Dedifferentiated amniotic fluid mesenchymal stem cell (primary cell): ENCODE results near the gene EFCAB6.

ENCODE experiments used
- DNase-seq: peaks from one replicate; pipeline ENCODE4 v3.0.0-alpha.2; 2016; ENCODE audit errors: extremely low spot score

EFCAB6 gene

GRCh38 chr22:43745783-43746356, 66.2 kb downstream of the EFCAB6 start:
- DNase-seq: no peak

GRCh38 chr22:43745411-43745770, 66.7 kb downstream of the EFCAB6 start:
- DNase-seq: no peak

GRCh38 chr22:43744700-43745410, 67.2 kb downstream of the EFCAB6 start:
- DNase-seq: no peak

- no peak for DNase-seq
These were observed 68.0 kb downstream of the EFCAB6 start for GRCh38 chr22:43743929-43744643.

GRCh38 chr22:43743131-43743530, 69.0 kb downstream of the EFCAB6 start:
- DNase-seq: no peak

GRCh38 chr22:43742154-43742950, 69.8 kb downstream of the EFCAB6 start:
- no peak for DNase-seq

GRCh38 chr22:43740587-43741270, 71.4 kb downstream of the EFCAB6 start:
- no peak for DNase-seq

GRCh38 chr22:43739851-43740379, 72.2 kb downstream of the EFCAB6 start:
- no peak for DNase-seq

GRCh38 chr22:43737150-43737828, 74.8 kb downstream of the EFCAB6 start:
- DNase-seq: no peak

- no peak for DNase-seq
These were observed 75.5 kb downstream of the EFCAB6 start for GRCh38 chr22:43736651-43737050.

GRCh38 chr22:43734370-43735150, 77.5 kb downstream of the EFCAB6 start:
- DNase-seq: peak; percentile 20

- DNase-seq: no peak
These were observed 79.0 kb downstream of the EFCAB6 start for GRCh38 chr22:43733138-43733537.

GRCh38 chr22:43731988-43732387, 80.1 kb downstream of the EFCAB6 start:
- DNase-seq: no peak

GRCh38 chr22:43726964-43727543, 85.1 kb downstream of the EFCAB6 start:
- DNase-seq: no peak

- DNase-seq: peak; percentile 86
These were observed 85.8 kb downstream of the EFCAB6 start for GRCh38 chr22:43726322-43726721.

- peak; percentile 21 for DNase-seq
These were observed 88.3 kb downstream of the EFCAB6 start for GRCh38 chr22:43723816-43724215.

- no peak for DNase-seq
These were observed 89.7 kb downstream of the EFCAB6 start for GRCh38 chr22:43722444-43722843.

GRCh38 chr22:43720716-43721115, 91.4 kb downstream of the EFCAB6 start:
- DNase-seq: no peak

- no peak for DNase-seq
These were observed 98.0 kb downstream of the EFCAB6 start for GRCh38 chr22:43714104-43714503.

GRCh38 chr22:43711681-43712080, 100.4 kb downstream of the EFCAB6 start:
- DNase-seq: no peak
